Measurements from ENCODE around the gene GPR139.

The GPR139 gene

DNA sequence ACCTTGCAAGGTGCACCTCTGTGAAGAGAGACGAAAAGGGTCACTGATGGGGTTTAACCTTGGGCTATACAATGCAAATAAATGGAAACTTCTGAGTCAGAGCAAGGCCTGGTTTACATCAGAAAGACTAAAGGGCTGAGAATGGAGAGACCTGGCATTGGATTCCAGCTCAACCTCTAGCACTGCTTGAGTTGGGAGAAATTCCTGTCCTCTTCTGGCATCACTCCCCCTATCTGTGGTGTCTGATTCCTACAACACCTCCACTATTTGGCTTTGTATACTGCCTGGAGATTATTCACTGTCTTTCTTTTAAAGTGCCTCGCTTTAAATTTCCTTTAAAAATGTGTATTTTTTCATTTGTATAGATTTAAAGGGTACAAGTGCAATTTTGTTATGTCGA is 68.8 kb downstream of the GPR139 start:
- no peak overlapping the region for H3K4me3 ChIP-seq (ENCODE audit: low read depth, low read length)
- no peak for TF ChIP-seq CTCF (IDR thresholded peaks at IDR 0.05; ENCODE audit: low read depth, low read length)

- H3K4me3 ChIP-seq (ENCODE audit: low read depth, low read length), result no peak overlapping the region
- no peak for TF ChIP-seq CTCF (IDR thresholded peaks at IDR 0.05; ENCODE audit: low read depth, low read length)
Observed at GRCh38 chr16:20002936-20003335, 70.8 kb downstream of the GPR139 start.

DNA sequence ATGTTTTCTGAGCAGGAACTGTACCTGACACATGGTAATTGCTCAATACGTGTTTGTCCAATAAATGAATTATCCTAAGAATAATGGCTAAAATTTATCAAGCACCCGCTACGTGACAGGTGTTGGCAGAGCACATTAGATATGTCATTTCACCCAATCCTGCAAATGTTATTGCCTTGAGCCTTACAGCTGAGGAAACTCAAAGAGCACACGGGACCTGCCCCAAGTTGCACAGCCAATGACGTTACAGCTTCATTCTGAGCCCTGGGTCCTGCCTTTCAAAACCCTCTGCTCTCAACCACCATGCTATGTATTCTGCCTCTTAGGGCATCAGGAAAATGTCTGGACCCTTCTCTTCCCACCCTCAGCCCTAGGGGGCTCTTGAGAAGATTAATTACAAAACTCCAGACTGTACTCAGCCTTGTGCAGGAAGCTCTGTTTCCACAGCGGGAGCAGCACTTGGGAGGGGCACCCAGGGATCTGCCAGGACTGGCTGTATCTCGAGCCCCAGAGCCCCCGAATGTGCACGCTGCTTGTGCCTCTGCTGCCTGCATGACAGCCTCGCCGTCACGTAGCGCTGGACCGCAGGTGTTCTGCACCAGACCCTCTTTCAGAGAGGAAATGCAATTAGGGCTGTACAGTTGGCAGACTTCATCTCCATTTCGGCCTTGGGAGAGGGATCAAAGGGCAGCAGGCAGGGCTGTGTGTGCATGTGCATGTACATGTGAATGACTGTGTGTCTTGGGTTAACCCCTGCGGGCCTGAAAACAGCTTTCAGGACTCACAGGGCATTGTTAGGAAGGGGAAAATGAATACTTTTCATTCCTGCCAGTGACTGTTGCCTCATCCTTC is 71.6 kb downstream of the GPR139 start:
- TF ChIP-seq CTCF (IDR thresholded peaks at IDR 0.05; ENCODE audit: low read depth, low read length), result no peak

GRCh38 chr16:19997734-19998133 is 76.0 kb downstream of the GPR139 start:
- no peak for TF ChIP-seq CTCF (IDR thresholded peaks at IDR 0.05; ENCODE audit: low read depth, low read length)
- H3K4me3 ChIP-seq (ENCODE audit: low read depth, low read length), result no peak overlapping the region

More for the DNA sequence above, 71.6 kb downstream of the GPR139 start:
- H3K4me3 ChIP-seq (ENCODE audit: low read depth, low read length), result no peak overlapping the region

GRCh38 chr16:19997264-19997663 is 76.4 kb downstream of the GPR139 start:
- no peak for TF ChIP-seq CTCF (IDR thresholded peaks at IDR 0.05; ENCODE audit: low read depth, low read length)
- no peak overlapping the region for H3K4me3 ChIP-seq (ENCODE audit: low read depth, low read length)

DNA sequence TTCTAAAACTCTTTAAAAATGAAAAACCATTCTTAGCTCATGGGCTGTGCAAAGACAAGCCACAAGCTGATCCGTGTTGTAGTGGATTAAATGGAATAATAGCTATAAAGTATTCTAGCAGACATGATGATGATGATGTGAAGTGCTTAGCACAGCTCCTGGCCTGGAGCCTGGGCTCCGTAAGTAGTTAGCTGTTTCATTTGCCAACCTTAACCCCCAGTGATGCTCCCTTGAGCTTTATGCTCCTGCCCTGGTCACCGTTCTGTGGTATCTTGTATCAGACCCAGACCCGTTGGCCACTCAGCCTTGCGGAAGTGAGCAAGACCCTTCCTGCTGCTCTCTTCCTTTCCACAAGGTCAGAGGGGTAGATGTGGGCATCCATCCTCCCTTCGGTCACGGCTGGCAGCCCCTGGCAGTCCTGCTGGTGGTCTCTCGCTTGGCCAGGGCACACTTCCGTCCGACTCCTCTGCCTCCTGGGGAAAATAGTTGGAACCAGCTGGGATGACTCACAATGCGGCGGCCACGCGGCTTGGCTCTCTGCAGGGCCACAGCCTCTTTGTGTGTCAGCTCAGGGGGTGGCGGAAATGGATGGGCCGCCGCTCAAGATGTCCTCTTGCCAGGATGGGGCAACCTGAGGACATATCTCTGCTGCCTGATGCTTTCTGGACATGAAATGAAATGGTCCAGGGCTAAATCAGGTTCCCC is 79.1 kb downstream of the GPR139 start:
- no peak for TF ChIP-seq CTCF (IDR thresholded peaks at IDR 0.05; ENCODE audit: low read depth, low read length)
- no peak overlapping the region for H3K4me3 ChIP-seq (ENCODE audit: low read depth, low read length)

DNA sequence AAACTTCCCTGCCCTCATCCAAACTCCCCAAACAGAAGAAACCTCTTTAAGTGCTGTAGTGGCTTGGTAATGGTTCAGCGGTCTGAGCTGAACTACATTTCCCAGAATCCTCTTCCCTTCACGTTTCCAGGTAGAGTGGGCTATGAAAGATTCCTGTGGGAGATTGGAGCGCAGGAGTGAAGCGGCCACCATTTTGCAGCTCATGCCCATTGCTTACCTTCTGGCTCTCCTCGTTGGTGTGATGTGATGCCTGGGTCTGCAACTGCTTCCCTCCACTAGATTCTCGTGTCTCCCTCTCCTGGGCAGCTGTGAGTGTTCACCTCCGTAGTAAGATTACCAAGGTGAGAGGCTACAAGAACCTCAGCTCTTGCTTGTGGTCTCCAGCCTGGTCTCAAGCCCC is 82.1 kb downstream of the GPR139 start:
- no peak overlapping the region for H3K4me3 ChIP-seq (ENCODE audit: low read depth, low read length)
- no peak for TF ChIP-seq CTCF (IDR thresholded peaks at IDR 0.05; ENCODE audit: low read depth, low read length)

Measured in WI38 (cell line).